Thyroid gland (tissue), 4 donors: ENCODE measurements around the gene NOSIP. TPM values are rescaled to one million over a fixed set of nuclear protein-coding genes. Genes with fewer than 3 reads are reported as not detected.
A peak's percentile ranks its signal among the peaks of the same experiment; 100 is the strongest.

Experiments
- DNase-seq, 2 donors: peaks; one replicate each; pipeline ENCODE4 v3.0.0-alpha.2; 2019
- H3K27ac ChIP-seq, 3 donors: fragments of 200-600 bp; sonication (generic); 1 replicate in 2 of 3; 2 replicates in 1 of 3; pipeline ENCODE4 v1.5.1; 2016 to 2019; ENCODE audit warnings: mild to moderate bottlenecking in 1 of 3, moderate library complexity in 1 of 3
- H3K27me3 ChIP-seq: fragments of 200-600 bp; sonication (generic); one replicate; pipeline ENCODE4 v1.5.1; 2019
- H3K36me3 ChIP-seq, 2 donors: fragments of 200-600 bp; sonication (generic); one replicate each; pipeline ENCODE4 v1.5.1; 2016 to 2019
- H3K4me1 ChIP-seq, 2 donors: fragments of 200-600 bp; sonication (generic); one replicate each; pipeline ENCODE4 v1.5.1; 2017 to 2019
- H3K4me3 ChIP-seq, 3 donors: fragments of 200-600 bp; sonication (generic); replicated peaks in 1 of 3; 1 replicate in 2 of 3; 2 replicates in 1 of 3; pipeline ENCODE4 v1.5.1; 2016; ENCODE audit warnings: mild to moderate bottlenecking in 1 of 3
- H3K9me3 ChIP-seq: fragments of 200-600 bp; sonication (generic); one replicate; pipeline ENCODE4 v1.5.1; 2017
- CTCF ChIP-seq, 6 experiments: fragments of 200-600 bp in 3 of 6; fragments of 450-650 bp in 3 of 6; sonication (generic) in 3 of 6; IDR thresholded peaks; one replicate each; pipeline ENCODE4 v1.5.1; 2016 to 2019; ENCODE audit warnings: antibody characterized with exemption in 6 of 6, mild to moderate bottlenecking in 2 of 6, inconsistent platforms in 1 of 6, moderate library complexity in 1 of 6
- POLR2A ChIP-seq, 2 donors: fragments of 450-650 bp; IDR thresholded peaks; one replicate each; pipeline ENCODE4 v1.6.1; 2017; ENCODE audit warnings: antibody characterized with exemption in 2 of 2, mild to moderate bottlenecking in 2 of 2, moderate library complexity in 1 of 2
- WGBS, 2 donors: methylation state at CpG; one replicate each; pipeline ENCODE4 v1.1.5; 2017; 5-methylcytosine and 5-hydroxymethylcytosine counted together
- intact Hi-C: fragments of 100-400 bp; cut with DNase I; formaldehyde crosslinking; loops from one replicate; pipeline ENCODE4 v1.15.1; 2023
- total RNA-seq, 4 donors: library from RNA; depleted of rRNA; stranded (reverse); fragments of >200 nt; gene quantifications; one replicate each; pipeline ENCODE4 v1.2.3, GENCODE V29; 2016

NOSIP gene
- total RNA-seq, 4 donors from 2014 or later = 46.1 to 94.6 (median 64.7) TPM

DNA sequence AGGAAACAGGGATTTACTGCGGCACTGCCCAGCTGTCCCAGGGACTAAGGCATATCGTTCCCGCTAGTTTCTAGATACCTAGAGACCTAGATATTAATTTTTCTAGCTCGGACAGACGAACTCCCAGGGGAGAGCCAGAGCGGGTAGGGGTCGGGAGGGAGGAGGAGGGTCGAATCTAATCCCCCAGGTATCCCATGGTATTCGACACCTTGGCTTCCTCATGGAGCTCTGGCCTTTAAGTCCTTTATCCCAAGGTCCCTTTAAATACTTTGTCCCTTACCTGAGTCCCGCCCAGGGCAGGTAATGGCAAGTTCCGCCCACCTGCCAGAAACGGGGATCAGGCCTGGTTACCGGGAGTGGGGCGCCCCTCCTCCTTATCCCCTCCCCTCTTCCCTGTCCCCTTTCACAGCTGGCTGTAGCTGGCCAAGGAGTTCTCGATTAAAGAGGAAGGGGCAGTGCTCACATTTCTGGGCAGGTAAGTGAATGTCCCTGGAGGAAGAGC, 702 bp upstream of the NOSIP start, which contains the start of gene PRRG2:
PRRG2 (plus strand) TSS at position 310 of the 502 bp plus-strand sequence. CDS start 1,904 bp downstream, outside the sequence.
- DNase-seq = peak; percentile 73 to 74
- H3K27ac ChIP-seq = peak within 1 kb of the TSS; percentile 33 to 81 (median 69)
- H3K9me3 ChIP-seq = no peaks in the 10 kb centered on the region
- H3K4me1 ChIP-seq = peaks cover 4 to 5% of the 10 kb centered on the region in 2 donors
- H3K36me3 ChIP-seq = no peaks in the 10 kb centered on the region
- 11 to 16% methylated on average over 15 of the region's 15 CpGs for WGBS, 2 donors
- intact Hi-C loops = no loop called here
- H3K27me3 ChIP-seq = no peaks in the 10 kb centered on the region
- peak within 1 kb of the TSS; percentile 45 to 48 (median 47) for H3K4me3 ChIP-seq
- no peak for TF ChIP-seq CTCF (IDR thresholded peaks at IDR 0.05)
- peak in 1 of 2 donors; percentile 41 for TF ChIP-seq POLR2A (IDR thresholded peaks at IDR 0.05)

- no peaks in the 10 kb centered on the region for H3K9me3 ChIP-seq
- intact Hi-C loops = no loop called here
- no peaks in the 10 kb centered on the region for H3K27me3 ChIP-seq
- peaks cover 4 to 5% of the 10 kb centered on the region in 2 donors for H3K4me1 ChIP-seq
- peak overlapping the region; percentile 12 to 69 (median 17) for H3K27ac ChIP-seq
- TF ChIP-seq CTCF (IDR thresholded peaks at IDR 0.05) = no peak
- no peak for TF ChIP-seq POLR2A (IDR thresholded peaks at IDR 0.05)
- H3K36me3 ChIP-seq = peaks cover 0 to 6% of the 10 kb centered on the region in 2 donors
- WGBS, 2 donors = 1% methylated on average over 7 to 8 of the region's 8 CpGs
- no peak for DNase-seq
- H3K4me3 ChIP-seq = peak overlapping the region; percentile 45 to 48 (median 47)
Measured at GRCh38 chr19:49579947-49580263, 451 bp downstream of the NOSIP start.

- Histone ChIP-seq H3K4me1 (peaks cover 4 to 5% of the 10 kb centered on the region in 2 donors), H3K27me3 (no peaks in the 10 kb centered on the region), H3K4me3 (no peak overlapping the region), H3K27ac (no peak overlapping the region), H3K36me3 (peaks cover 0 to 9% of the 10 kb centered on the region in 2 donors), H3K9me3 (no peaks in the 10 kb centered on the region)
- no peak for DNase-seq
- intact Hi-C loops = no loop called here
- TF ChIP-seq POLR2A (IDR thresholded peaks at IDR 0.05) = no peak
- TF ChIP-seq CTCF (IDR thresholded peaks at IDR 0.05) = no peak
- WGBS, 2 donors = 80 to 83% methylated on average over 4 of the region's 4 CpGs
Measured at GRCh38 chr19:49579193-49579592, 1.2 kb downstream of the NOSIP start.

- intact Hi-C loops = no loop called here
- 94 to 100% methylated on average over 2 of the region's 2 CpGs for WGBS, 2 donors
- H3K4me3 ChIP-seq = no peak overlapping the region
Measured at GRCh38 chr19:49574206-49574755, 6.1 kb downstream of the NOSIP start.

More at GRCh38 chr19:49574206-49574755, 6.1 kb downstream of the NOSIP start:
- no peak for TF ChIP-seq CTCF (IDR thresholded peaks at IDR 0.05)
- no peak for TF ChIP-seq POLR2A (IDR thresholded peaks at IDR 0.05)
- peaks cover 0 to 12% of the 10 kb centered on the region in 2 donors for H3K36me3 ChIP-seq
- peaks cover 7 to 10% of the 10 kb centered on the region in 2 donors for H3K4me1 ChIP-seq
- H3K9me3 ChIP-seq = no peaks in the 10 kb centered on the region
- DNase-seq = no peak
- H3K27me3 ChIP-seq = no peaks in the 10 kb centered on the region
- no peak overlapping the region for H3K27ac ChIP-seq
